NCI-H226 (cell line): ENCODE data around the gene MRPL12.

ENCODE experiments used
- DNase-seq: peaks from one replicate; pipeline ENCODE4 v3.0.0-alpha.2; 2015

The MRPL12 gene

DNA sequence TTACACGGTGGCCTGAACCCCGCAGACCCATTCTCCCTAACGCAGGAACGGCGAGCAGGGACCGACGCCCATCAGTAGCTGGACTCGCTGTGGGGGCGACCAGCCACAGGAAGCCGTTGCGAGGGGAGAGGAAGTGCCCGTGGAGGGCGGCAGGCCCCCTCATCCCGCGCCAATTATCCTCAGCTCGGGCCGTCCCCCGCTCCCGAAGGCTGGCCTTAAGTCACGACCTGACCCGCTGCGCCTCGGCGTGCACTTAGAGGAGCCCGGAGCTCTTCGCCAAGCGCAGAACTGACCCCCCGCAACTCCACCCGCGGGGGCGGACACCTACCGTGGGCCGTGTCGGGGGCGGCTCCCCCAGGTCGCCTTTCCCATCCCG lies 20.0 kb upstream of the MRPL12 start:
- DNase-seq = no peak

DNA sequence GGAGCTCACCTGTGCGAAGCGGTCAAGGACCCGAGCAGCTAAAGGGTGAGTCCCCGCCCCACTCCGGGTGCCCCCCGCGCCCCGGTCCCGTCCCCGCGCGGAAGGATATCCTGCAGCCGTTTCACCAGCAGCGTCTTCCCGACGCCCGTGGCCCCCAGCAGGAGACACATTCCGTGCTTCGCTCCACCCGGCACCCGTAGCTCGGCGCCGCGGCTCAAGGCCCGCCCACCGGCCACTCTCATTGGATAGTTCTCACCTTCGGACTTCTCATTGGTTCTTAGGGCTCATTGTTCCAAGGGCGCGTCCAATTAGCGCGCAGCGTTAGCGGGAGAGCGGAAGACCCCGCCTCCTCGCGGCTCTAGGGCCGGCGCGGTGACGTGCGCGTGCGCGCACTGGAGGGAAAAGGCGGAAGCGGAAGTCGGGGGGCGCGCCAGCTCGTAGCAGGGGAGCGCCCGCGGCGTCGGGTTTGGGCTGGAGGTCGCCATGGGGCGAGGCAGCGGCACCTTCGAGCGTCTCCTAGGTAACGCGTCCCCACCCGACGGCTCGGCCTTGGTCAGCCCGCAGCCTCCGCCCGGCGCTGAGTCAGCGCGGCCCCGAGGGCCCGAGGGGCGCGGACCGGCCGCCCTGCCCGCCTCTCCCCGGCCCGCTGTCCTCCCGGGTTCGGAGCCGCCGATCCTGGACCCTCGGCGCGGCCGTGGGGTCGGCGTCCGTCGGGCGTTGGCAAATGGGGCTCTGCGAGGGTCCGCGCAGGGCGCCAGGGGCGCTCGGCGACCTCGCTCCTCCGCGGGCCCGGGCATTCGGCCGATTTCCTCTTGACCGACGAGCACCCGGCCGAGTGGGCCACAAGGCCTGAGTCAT lies 19.4 kb upstream of the MRPL12 start, which contains the start of the genes ARL16 and HGS:
Gene ARL16, minus strand, starts transcription at position 214 of the 858 bp plus-strand sequence. Its CDS starts 44 bp downstream, at position 170.
Gene HGS, plus strand, starts transcription at position 428 of the 858 bp plus-strand sequence. Its CDS starts 56 bp downstream, at position 484.
- DNase-seq = peak; percentile 97

DNA sequence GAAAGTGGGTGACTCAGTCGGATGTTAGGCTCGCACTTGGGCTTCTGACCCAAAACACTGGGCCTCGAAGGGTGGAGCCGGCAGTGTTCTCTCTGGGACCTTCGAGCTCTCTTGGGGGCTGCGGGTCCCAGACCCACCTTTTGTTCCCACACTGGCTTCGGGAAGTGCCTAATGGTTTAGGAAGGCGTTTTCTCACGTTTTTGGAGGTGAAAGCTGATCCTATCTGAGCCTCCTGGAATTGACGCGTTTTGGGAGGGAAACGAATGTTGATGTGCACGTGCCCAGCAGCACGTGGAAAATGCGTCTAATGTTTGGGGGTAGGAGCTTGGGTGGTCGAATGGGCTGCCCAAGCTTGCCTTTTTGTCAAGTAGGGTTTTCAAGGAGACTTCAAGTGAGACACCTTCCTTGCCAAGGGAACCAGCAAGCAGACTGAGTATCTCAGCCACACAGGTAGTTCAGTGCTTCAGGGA lies 18.7 kb upstream of the MRPL12 start:
- no peak for DNase-seq

DNA sequence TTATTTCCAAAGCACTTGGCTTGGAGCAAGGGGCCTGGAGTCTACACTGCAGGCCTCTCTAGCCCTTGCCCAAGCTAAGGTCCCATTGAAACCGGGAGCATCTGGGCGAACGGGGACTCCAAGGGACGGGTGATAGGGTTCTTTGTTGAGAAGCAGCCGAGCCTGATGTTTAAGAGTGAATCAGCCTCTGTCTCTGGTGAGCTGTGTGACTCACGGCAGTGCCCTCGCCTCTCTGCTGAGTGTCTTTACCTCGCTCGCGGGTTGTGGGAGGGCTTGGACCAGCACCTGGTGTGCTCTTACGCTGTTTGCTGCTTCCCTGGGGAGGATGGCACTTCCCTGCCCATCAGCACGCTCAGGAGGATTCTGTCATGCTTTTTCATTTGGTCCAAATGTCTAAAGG lies 18.1 kb upstream of the MRPL12 start:
- peak; percentile 60 for DNase-seq

DNA sequence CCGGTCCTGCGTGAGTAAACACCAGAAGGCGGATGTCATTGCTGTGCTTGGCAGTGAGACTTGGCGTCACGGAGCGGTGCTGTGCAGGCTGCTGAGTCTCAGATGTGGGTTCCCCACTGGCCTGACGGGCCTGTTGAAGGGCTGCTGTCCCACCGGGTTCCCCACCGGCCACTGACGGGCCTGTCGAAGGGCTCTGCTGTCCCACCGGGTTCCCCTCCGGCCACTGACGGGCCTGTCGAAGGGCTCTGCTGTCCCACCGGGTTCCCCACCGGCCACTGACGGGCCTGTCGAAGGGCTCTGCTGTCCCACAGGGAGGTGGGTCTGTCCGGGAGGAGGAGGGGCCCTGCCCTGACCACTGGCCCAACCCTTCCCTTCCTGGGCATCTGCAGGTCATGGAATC lies 16.6 kb upstream of the MRPL12 start:
- no peak for DNase-seq

DNA sequence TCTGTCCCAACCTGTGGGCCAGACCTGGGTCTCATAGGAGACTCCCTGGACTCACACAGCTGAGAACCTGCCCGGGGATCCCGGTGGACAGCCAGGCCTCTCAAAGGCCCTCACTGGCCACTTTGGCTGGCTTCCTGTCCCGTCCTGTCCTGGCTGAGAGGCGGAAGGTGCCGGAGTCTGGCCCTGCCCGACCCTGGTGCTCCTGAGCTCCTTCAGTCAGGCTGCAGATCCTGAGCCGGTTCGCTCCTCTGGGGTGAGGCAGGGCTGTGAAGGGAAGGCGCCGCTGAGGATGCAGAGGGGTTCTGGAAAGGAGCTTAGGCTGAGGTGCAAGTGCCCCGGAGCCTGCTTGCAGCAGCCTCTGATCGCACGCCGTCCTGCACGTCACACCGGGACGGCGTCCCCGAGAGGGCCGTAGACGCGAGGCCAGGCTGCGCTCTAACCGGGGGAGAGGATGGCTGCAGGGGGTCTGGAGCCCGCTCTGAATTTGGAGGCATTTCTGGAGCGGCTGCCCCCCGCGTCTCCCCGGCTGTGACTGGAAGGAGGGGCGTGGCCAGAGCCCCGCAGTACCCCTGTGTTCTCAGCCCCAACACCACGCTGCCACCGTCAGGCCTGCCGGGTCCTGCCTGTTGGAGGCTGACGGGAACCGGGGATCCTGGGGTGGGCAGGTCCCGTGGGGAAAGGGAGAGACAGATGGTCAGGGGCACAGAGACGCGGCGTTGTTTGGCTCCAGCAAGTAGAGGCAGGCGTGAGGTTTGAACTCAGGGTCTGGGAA lies 15.2 kb upstream of the MRPL12 start:
- DNase-seq = no peak

DNA sequence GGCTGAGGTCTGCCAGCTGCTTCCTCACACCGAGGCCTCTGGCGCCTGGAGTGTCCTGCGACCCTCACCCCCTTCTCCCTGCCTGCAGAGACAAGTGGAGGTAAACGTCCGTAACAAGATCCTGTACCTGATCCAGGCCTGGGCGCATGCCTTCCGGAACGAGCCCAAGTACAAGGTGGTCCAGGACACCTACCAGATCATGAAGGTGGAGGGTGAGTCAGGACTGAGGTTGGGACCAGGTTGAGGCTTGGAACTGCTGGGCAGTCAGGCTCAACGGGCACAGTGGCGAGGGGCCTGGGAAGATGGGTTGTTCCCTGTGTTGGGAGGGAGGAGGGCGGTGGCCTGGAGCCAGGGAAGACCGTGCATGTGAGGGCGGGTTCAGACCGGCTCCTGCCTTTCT lies 14.6 kb upstream of the MRPL12 start:
- no peak for DNase-seq

DNA sequence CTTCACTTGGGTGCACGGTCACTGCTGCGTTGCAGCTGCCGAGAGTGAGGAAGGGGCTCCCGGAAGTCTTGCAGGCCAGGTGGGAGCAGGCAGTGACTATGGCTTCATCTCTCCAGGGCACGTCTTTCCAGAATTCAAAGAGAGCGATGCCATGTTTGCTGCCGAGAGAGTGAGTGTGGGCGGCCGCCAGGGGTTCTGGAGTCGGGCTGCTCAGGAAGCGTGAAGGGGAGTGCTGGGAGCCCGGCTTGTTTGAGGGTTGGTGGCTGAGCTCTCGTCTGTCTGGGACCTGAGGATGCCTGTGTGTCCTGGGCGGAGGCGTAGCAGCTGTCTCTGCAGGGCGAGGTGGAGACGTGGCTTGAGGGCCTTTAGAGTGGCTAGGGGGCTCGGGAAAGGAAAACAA lies 13.1 kb upstream of the MRPL12 start:
- DNase-seq = no peak

DNA sequence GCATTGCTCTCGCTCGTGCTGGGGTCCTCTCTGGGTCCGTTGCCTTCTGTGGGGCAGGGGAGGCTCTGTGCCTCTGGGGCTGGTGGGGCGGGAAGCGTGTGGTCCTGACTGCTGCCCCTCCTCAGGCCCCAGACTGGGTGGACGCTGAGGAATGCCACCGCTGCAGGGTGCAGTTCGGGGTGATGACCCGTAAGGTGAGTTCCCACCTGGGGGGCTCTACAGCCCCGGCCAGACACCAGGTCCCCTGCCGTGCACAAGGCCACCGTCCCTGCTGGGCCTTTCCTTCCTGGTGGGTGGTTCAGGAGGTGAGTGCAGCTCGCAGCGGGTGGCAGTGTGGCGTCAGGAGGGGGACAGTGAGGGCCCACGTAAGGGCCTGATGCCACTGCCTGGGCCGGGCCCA lies 12.6 kb upstream of the MRPL12 start:
- no peak for DNase-seq

DNA sequence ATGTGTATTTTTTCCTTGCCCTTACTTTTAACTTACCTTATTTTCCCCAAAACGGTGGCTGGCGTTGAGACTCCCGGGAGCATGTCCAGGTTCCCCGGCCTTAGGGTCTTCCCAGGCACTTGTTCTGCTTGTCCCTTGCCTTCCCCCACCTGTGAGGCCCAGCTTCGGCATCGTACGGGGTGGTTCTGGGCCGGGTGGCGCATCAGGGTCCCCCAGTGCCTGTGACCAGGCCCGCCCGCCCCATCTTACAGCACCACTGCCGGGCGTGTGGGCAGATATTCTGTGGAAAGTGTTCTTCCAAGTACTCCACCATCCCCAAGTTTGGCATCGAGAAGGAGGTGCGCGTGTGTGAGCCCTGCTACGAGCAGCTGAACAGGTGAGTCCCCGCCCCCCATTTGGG lies 12.0 kb upstream of the MRPL12 start:
- DNase-seq = no peak

DNA sequence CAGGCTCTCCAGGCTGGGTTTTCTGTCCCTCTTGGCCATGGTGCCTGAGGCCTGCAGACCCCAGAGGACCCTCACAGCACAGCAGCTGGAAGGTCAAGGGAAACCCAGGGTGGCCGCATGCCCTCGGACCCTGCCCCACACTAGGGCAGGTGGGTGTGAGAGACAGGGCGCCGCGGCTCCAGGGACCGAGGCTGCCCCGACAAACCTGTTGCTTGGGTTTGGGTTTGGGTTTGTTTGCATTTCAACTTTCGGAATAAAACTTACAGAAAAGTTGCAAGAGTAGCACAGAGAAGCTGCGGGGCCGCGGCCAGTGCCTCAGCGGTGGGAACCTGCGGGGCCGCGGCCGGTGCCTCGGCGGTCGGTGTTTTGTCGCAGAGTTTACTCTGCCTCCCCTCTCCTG lies 11.6 kb upstream of the MRPL12 start:
- DNase-seq = no peak

DNA sequence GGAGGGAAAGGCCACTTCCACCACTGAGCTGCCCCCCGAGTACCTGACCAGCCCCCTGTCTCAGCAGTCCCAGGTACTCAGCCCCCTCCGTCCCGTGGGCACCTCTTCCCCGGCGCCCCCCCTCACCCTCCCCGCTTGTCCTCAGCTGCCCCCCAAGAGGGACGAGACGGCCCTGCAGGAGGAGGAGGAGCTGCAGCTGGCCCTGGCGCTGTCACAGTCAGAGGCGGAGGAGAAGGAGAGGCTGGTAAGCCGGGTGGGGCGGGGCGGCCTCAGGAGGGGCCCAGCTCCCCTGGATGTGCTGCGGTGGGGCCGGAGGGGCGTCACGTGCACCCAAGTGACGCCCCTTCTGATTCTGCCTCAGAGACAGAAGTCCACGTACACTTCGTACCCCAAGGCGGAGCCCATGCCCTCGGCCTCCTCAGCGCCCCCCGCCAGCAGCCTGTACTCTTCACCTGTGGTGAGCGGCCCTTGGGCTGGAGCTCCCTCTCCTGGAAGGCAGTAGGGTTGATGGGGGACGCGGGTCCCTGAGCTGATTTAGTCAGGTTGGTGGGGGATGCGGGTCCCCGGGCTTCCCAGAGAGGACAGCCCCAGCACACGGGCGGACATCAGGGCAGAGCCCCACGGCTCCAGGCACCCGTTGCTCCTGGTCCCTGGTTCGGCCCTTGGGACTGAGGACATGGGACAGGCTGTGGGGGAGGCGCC lies 9.5 kb upstream of the MRPL12 start:
- DNase-seq = no peak

DNA sequence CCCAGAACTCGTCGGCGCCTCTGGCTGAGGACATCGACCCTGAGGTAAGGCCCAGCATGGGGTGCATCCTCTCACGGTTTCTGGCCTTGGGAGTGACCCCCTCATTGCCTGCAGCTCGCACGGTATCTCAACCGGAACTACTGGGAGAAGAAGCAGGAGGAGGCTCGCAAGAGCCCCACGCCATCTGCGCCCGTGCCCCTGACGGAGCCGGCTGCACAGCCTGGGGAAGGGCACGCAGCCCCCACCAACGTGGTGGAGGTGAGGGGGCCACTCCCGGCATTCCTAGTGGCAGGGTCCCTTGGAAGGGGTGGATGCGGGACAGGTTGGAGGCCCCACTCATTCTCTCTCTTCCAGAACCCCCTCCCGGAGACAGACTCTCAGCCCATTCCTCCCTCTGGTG lies 8.4 kb upstream of the MRPL12 start:
- DNase-seq = no peak

DNA sequence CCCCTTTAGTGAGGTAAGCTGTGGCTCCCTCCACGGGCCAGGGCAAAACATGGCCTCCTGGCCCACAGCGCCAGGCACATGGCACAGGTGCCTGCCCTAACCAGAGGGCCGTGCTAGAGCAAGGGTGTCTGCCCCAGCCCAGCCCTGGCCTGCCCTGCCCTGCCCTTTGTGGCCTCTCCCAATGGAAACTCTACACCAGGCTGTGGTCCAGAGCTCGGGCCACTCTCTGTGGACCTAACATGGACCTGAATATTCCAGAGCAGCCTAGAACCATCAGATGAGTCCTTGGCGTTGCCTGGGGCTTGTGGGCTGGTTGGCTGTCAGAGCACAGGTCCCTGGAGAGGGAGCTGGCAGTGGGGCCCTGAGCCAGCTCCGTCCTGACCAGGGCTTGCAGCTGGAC lies 8.0 kb upstream of the MRPL12 start:
- no peak for DNase-seq

DNA sequence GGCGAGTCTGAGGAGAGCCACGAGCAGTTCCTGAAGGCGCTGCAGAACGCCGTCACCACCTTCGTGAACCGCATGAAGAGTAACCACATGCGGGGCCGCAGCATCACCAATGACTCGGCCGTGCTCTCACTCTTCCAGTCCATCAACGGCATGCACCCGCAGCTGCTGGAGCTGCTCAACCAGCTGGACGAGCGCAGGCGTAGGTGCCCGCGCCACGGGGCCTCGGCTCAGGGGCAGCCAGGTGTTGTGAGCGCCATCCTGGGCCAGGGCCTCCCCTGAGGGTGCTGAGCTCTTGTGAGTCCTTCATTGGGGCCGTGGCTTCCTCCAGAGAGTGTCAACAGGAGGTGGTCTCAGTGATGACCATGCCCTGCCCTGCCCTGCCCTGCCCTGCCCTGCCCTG lies 7.4 kb upstream of the MRPL12 start:
- DNase-seq = no peak

DNA sequence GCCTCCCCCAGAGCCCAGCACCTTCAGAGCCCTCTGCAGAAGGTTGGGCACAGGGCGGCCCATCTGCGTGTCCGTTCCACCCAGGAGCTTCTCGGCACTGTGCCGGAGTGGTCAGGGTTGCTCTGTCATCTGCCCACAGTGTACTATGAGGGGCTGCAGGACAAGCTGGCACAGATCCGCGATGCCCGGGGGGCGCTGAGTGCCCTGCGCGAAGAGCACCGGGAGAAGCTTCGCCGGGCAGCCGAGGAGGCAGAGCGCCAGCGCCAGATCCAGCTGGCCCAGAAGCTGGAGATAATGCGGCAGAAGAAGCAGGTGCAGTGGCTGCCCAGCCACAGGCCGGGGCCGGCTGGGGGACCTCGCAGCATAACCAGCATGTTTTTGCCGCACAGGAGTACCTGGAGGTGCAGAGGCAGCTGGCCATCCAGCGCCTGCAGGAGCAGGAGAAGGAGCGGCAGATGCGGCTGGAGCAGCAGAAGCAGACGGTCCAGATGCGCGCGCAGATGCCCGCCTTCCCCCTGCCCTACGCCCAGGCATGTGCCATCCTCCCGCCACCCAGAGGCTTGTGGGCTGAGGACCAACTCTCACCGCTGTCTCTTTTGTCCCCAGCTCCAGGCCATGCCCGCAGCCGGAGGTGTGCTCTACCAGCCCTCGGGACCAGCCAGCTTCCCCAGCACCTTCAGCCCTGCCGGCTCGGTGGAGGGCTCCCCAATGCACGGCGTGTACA lies 6.8 kb upstream of the MRPL12 start:
- DNase-seq = no peak

DNA sequence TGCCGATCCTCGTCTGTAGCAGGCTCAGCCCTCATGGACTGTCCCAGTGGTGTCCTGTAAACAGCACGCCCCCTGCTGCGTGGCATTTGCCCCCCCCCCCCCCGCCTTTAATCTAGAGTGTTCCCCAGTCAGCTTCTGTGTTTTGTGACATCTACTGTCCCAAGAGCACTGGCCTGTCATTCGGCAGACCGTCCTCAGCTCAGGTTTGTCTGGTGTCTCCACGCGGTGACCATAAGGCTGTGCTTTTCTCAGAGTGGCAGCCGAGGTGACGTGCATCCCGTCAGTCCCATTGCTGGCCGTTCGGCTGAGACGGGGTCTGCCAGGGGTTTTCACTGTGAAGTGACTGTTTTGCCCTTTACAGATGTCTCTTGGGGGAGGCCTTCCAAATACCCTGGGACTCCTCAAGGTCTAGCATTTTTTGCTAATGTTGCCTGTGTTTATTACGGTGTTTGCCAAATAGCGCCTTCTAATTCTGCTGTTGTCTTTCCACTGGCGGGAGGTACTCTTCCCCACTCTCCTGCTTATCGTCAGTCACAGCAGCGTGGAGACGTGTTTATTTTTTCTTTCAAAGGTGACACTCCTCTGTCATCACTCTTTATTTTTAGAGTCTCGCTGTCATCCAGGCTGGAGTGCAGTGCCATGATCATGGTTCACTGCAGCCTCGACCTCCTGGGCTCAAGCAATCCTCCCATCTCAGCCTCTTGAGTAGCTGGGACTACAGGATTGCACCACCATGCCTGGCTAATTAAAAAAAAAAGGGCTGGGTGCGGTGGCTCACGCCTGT lies 5.7 kb upstream of the MRPL12 start:
- no peak for DNase-seq

DNA sequence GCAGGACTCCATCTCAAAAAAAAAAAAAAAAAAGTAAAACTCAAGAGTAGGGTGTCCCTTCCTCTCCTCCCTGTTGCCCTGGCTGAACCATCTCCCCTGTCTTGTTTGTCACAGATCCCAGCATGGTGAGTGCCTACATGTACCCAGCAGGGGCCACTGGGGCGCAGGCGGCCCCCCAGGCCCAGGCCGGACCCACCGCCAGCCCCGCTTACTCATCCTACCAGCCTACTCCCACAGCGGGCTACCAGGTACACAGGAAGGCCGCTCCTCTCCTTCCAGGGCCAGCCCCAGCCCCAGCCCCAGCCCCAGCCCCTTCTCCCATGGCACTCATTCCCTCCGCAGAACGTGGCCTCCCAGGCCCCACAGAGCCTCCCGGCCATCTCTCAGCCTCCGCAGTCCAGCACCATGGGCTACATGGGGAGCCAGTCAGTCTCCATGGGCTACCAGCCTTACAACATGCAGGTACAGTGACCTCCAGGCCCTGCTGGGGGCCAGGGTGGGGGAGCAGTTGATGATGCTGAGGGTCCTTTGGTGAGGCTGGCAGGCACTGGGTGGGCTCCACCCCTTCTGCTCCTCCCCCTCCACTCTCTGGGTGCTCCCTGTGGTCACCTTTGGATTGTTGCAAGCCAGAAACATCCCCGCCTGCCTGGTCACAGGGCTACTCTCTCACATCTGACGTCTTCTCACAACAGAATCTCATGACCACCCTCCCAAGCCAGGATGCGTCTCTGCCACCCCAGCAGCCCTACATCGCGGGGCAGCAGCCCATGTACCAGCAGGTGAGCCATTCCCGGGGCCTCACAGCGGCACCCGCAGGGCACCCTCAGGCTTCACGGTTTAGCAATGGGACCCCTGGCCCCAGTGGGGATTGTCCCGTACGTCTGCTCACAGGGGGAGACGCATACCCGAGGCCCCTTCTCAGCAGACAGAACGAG lies 2.5 kb upstream of the MRPL12 start:
- DNase-seq = no peak

DNA sequence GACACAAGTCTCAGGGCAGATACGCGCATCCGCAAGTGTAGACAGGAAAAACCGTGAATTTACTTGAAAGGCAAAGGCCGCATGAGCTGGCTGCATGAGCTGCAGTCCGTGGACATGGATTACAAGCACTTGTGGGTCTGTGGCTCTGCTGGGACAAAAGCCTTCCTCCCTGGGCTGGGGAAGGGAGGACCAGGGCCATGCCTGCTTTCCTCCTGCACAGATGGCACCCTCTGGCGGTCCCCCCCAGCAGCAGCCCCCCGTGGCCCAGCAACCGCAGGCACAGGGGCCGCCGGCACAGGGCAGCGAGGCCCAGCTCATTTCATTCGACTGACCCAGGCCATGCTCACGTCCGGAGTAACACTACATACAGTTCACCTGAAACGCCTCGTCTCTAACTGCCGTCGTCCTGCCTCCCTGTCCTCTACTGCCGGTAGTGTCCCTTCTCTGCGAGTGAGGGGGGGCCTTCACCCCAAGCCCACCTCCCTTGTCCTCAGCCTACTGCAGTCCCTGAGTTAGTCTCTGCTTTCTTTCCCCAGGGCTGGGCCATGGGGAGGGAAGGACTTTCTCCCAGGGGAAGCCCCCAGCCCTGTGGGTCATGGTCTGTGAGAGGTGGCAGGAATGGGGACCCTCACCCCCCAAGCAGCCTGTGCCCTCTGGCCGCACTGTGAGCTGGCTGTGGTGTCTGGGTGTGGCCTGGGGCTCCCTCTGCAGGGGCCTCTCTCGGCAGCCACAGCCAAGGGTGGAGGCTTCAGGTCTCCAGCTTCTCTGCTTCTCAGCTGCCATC lies 1.7 kb upstream of the MRPL12 start:
- DNase-seq = no peak
